Right forelimb (tissue), 1 donor: ENCODE results near the gene CD38.
"Not testable (repeated sequence)": the region's sequence is repeated elsewhere in the genome, so short reads cannot be mapped to it uniquely, and the experiment has no call there.

ENCODE experiments used
- DNase-seq: peaks from one replicate; pipeline ENCODE4 v3.0.0-alpha.2; 2018

Gene CD38

DNA sequence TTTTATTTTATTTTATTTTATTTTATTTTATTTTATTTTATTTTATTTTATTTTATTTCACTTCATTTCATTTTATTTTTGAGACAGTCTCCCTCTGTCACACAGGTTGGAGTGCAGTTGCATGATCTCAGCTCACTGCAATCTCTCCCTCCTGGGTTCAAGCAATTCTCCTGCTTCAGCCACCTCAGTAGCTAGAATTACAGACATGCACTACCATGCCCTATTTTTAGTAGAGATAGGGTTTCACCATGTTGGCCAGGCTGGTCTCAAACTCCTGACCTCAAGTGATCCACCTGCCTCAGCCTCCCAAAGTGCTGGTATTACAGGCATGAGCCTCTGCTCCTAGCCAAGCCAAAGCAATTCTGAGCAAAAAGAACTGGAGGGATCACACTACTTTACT lies 24.4 kb downstream of the CD38 start:
- DNase-seq: not testable (repeated sequence)

DNA sequence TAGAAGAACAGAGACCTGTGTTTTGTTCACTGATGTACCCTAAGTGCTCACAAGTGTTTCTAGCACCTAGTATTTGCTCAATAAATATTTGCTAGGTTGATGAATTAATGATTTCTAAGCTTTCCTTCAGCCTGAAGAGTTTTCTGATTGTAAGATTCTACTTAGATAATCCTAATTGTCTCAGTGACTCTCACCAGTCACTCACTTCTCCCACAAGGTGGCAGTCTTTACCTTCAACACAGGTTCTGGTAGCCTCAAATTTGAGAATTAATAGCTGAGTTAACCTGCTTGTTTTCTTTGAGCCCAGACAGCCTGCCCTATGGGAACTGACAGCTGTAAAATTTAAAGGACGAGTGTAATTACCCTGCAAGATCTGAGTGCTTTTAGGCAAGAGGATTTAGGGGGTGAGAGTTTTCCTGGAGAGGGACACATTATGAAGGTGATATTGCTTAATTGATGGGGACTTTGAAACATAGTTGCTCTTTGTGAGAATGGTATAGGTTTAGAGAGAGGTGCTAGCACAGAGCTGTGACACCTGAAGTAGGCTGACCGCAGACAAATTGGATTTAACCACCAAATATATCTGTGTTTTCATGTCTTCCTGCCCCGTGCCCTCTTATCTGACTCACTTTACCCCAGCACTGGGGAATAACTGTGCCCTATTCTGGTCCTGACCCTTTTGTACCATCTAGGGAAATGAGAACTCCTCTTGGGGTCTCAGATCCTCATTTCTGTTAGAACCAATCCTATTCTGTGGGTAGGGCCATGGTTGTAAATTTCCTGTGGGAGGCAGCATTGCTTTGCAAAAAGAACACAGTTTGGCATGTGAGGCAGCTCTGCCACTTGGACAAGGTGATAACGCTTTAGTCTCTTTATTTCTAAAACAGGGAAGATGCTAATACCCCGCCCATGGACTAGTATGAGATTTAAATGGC lies 27.7 kb downstream of the CD38 start:
- no peak for DNase-seq

DNA sequence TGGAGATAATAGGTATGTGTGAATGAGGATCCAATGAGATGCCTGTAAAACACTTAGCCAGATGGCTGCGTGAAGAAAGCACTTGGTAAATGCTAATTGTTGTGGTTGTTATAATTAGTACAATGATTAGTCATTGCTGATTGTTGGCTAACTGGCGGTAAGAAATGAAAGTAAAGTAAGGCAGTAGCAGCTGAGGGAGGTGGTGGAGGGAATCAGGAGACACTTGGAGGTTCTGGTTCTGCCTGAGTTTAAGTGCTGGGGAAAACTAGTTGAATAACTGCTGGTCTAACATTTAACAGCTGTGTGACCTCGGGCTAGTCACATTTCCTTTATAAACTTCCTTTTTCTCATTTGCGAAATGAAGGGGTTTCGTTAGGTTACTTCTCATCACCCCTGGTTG lies 30.9 kb downstream of the CD38 start:
- DNase-seq: no peak

DNA sequence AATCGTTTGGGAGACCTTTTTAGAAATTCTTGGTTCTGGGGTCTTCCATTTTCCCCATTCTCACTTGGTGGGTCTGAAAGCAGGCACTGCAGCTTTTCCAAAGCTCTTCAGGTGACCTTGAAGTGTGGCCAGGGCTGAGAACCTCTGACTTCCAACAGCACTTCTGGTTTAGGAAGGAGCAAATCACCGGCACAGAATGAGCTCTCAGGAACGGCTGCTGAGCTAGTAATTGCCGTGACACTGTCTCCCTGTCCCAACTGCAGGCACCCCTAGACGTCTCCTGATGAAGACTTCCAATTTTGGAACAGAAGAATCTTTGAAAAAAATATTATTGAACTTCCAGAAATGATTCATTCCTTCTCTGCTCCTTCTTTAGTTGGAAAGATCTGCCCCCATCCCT lies 31.3 kb downstream of the CD38 start:
- no peak for DNase-seq

DNA sequence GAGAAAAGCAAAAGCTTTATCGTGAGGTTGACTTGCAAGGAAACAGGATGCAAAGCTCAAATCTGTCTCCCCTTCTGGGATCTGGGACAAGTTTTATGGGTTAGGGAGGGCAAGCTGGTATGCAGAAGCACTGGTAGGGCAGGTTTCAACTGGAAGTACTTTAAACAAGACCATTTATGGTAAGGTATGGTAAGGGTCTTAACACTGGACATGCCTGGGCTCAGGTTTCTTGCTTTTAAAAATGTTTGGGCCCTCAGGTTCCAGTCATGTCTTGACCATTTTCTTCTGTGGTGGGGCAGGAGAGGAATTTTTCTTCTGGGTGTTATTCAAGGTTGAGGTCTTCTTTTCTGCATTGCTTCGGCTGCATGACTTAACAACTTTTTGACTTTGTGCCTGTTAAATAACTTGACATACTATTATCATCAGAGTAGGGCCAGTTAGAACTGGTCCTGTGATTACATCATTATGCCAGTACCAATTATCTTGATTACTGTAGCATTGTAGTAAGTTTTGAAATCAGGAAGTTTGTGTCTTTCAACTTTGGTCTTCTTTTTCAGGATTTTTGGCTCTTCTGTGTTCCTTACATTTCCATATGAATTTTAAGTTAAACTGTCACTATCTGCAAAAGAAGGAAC lies 33.7 kb downstream of the CD38 start:
- no peak for DNase-seq

DNA sequence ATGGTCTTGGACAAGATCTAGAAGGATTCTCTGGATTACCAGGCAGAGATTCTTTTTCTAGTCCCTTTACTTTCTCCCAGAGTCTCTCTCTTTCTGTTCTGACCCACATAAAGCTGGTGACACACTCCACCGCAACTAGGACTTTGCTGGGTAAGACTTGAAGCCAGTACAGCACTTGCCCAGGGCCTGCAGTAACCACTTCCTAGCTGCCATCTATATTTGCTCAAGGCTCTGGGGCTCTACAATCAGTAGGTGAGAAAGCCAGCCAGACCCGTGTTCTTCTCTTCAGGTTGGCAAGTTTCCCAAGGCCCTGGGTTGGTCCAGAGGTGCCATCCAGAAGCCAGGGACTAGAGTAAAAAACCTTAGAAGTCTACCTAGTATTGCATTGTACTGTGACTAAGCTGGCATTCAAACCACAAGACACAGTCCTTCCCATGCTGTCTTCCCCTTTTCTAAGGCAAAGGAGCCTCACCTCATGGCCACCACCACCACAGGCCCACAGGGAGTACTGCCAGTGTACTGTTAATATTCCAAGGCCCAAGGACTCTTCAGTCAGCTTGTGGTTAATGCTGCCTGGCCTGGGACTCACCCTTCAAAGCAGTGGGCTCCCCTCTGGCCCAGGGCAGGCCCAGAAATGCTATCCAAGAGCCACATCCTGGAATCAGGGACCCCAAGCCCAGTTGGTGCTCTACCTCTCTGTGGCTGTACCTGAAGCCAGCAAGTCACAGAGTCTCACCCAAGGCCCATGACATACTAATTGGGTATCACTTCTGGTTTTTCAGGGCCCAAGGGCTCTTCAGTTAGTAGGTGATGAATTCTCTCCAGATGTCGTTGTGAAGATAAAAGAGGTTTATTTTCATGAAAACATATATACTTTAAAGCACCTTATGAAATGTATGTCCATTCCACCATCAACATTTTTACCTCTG lies 54.7 kb downstream of the CD38 start:
- DNase-seq: no peak

DNA sequence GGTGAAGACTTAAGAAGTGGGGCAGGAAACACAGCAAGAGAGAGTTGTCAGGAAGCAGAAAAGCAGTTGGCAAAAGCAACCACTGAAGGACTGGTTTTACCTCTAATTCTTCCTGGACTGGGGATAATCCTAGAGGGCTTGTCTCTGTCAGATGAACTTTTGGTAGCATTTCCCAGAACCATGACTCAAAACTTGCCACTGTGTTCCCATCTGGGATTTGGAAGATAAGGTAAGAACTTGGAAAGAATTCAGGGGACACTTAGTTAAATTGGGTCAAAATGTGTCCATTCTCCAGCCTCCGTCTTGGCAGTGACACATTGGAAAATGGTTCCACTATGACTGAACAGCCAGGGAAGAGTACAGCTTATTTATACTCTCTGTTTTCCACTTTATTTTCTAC lies 55.7 kb downstream of the CD38 start:
- DNase-seq: no peak

DNA sequence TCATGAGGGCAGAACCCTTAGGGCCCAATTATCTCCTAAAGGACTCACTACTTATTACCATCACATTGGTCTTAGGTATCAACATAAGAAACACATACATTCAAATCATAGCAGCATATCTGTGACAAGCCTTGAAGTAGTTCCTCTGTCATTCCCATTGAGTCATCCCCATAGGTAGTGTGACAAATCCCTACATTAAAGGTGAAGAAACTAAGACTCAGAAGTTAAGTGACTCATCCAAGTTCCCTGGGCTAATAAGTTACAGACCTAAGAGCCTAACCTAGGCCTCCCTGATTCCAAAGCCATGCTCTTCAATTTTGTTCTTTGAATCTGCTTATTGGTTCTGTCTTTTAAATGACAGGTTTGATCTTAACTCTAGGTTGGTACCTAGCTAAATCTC lies 58.2 kb downstream of the CD38 start:
- no peak for DNase-seq

DNA sequence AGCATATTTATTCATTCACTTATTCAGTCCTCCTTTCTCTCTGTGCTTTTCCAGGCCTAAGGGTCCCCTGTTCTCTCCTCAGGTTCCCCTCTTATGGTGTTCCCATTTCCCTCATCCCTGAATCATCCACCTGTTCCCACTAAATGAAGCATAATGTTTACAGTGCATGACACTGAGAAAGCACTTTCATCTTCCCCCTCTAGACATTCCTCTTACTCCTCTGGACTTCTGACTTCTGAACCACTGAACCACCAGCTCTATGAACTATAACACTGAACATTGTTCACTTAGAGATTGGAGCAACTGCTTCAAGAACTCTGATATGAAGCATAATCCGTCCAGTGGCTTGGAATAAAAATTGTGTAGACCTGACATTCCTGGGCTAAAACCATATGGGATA lies 59.5 kb downstream of the CD38 start:
- DNase-seq: no peak

DNA sequence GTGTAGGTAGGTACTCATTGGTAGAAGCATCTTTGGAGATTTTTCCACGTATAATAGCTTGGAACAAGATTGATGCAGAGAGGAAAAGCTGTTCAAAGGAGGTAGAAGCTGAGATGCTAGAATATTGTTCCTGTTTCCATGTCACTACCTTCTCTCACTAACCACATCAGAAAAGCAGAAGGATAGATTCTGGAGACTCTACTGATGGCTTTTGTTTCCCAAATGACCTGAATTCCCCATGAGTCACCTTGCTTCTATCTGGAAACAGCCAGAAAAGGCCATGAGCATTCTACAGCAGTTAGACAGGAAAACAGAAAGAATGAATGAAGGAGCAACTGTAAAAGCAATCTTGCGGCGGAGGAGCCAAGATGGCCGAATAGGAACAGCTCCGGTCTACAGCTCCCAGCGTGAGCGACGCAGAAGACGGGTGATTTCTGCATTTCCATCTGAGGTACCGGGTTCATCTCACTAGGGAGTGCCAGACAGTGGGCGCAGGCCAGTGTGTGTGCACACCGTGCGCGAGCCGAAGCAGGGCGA lies 63.1 kb downstream of the CD38 start:
- not testable (repeated sequence) for DNase-seq

DNA sequence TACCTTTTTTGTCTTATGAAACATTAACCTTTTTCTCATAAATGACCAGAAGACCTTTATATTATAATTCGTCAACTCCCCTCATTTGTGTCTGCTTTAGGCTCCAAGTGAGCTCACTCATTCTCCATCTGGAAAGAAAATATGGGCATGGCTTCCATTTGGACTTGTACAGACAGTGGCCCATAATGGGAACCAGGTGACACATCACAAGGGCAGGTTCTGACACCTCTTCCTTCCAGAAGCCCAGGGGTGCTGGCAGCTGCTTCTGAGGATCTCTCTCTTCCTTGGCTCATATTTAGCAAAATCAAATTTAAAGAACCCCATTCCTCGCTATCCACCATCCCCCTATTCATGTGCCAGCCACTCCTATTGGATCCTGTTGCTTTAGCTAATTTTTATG lies 69.6 kb downstream of the CD38 start:
- DNase-seq: no peak

DNA sequence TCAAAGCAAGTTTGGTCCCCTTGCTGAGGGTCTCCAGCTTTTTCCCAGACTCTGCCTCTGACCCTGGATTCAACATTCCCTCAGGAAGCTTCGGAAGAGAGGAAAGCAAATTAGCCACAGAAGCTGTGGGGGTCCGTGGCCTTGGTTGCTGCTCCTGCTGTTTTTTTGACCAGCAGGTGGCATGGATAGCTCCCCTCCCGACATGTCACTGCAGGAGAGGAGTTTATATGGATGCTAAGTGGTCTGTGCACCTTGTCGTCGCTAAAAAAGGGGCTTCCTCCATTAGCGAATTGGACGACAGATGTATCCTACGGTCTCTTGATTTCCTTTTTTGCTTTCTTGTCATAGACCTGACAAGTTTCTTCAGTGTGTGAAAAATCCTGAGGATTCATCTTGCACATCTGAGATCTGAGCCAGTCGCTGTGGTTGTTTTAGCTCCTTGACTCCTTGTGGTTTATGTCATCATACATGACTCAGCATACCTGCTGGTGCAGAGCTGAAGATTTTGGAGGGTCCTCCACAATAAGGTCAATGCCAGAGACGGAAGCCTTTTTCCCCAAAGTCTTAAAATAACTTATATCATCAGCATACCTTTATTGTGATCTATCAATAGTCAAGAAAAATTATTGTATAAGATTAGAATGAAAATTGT lies 70.2 kb downstream of the CD38 start:
- no peak for DNase-seq

DNA sequence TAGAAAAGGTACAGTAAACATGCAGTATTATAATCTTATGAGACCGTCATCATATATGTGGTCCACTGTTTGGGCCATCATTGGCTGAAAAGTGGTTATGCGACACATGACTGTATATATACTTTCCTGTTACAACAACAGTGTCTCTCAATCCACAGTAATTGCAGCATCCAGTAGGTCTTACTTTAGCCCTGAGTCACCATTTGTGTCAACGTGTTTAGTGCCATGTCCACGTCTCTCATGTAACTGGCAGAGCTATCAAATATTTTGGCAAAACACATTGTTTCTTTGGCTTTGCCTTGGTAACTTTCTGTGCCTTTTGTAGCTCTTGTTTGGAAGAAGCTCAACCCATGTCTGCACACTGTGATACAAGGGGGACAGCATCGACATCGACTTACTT lies 73.8 kb downstream of the CD38 start:
- no peak for DNase-seq

DNA sequence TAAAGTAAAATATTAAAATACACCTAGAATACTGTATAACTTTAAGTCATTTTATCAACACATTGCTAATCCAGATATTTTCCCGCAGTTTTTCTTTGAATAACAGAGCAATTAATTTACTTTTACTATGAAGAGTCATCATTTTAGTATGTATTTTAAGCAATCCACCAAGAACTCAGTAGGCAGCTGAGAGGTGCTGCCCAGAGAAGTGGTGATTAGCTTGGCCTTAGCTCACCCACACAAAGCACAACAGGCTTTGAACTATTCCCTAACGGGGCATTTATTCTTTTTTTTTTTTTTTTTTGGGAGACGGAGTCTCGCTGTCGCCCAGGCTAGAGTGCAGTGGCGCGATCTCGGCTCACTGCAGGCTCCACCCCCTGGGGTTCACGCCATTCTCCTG lies 74.4 kb downstream of the CD38 start:
- DNase-seq: no peak

DNA sequence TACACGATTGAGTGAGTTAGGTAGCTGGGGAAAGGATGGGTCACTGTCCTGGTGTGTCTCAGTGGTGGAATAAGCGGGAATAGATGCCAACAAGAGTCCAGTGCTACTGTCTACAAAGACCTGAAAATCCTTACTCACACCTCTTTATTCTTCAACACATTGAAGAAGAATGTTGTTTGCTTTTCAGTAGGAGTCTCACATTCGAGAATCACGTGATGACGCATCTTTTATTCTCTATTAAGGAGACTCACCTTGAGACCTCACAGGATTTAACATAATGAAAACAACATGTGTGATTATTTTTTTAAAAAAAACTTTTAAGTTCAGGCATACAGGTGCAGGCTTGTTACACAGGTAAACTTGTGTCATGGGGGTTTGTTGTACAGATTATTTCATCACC lies 75.2 kb downstream of the CD38 start:
- no peak for DNase-seq

DNA sequence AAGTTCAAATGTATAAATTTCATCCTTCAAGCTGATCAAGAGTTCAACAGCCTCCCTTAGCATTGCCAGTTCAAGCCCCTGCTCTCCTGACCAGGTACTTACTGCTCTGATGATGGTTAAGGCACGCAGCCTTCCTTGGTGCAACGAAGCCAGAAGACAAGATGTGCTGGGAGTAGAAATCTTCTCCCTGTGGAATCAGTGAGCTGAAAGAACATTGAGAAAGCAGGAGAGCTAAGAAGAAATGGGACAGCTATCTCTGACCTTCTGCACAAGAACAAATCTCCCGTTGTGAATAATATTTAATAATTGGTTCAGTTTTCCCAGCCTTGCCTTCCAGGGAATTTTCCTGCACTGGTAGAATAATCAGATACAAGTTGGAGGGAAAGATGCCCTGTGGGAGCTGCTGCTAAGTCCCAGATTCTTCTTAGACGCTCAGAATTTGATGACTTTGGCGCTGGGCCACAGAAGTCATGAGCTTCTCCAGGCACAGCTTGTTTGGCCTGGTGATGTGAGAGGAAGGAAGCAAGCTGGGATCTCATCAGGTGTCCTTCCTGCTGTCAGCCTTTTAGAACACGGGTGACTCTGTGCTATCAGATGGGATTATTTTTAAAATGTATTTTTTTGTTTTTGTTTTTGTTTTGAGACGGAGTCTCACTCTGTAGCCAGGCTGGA lies 77.8 kb downstream of the CD38 start:
- no peak for DNase-seq

DNA sequence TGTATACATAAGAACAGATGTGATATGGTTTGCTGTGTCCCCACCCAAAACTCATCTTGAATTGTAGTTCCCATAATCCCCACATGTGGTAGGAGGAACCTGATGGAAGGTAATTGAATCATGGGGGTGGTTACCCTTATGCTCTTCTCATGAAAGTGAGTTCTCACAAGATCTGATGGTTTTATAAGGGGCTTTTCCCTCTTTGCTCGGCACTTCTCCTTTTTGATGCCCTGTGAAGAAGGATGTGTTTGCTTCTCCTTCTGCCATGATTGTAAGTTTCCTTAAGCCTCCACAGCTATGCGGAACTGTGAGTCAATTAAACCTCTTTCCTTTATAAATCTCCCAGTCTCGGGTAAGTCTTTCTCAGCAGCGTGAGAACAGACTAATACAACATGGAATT lies 83.1 kb downstream of the CD38 start:
- DNase-seq: not testable (repeated sequence)

DNA sequence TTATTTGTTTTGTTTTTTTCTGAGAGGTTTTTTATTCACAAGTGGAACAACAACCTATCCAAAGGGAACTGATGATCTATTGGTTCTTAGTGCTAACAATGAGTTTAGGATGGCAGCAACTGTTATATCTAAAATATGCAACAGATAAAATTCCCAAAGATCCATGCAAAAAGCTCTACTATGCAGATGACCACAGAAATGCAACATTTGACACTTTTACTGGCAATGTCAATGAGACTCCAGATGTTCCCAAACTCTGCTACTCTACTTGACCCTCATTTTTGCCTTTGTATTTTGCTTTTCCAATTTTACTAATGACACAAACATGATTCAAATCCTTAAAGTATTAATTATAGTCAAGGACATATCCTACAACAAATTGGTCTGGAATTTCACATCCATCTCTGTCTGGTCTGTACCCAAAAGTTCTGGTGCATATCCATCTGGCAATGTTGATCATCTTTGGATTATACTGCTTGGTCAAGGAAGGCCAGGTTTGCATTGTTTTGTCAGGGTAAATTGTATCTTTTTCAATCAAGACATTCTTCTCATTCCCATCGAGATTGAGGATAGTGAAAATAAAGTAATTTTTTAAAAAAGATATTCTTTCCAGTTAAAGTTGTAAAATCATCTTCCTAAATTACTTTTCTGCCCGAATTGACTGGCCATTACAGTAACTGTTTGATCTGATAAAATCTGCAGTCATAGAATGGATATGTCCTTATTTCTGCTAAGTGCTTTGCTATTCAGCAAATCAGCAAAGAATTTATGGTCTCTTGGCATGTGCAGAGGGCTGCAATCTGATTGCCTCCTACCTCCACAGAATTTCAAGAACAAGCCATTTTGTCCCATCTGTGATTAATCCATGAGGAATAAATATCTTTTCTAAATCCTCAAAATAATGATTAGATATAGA lies 86.8 kb downstream of the CD38 start:
- no peak for DNase-seq

DNA sequence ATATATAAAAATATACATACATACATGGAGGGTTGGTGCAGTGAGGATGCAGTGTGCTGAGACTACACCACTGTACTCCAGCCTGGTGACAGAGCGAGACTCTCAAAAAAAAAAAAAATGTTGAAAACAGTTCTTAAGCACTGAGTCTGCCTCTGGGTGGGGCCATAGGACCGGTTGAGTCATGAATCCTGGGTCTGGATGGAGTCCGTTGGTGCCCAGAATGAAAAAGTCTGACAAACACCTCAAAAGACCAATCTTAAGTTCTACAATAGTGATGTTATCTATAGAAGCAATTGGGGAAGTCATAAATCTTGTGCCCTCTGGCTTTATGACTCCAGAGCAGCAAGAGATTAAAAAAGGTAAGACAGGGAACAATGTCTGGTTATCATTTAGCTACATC lies 90.0 kb downstream of the CD38 start:
- DNase-seq: no peak

DNA sequence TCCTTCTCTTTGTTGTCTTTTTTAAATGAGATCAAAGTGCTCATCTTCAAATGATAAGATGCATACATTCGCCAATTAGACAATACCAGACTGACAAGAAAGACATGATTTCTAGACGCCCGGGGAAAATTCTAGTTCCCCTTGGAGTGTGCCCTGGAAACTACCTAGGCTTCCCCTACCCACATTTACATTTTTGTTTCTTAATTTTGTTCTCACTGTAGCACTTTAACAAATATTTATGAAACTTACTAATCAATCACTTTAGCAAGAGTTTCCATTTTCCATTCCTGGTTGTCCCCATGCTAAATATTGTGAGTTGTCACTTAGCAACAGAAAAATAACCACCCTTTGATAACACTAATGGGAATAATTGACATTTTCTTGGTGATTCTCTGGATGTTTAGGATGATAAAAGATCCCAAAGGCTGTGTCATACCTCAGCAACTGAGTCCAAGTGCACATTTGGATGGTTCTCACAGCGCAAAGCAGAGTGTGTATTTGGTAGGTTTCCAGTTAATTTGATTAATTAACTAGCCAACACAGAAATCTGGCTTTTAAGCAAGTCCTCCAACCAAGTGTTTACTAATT lies 90.8 kb downstream of the CD38 start:
- DNase-seq: no peak
